Measurements from ENCODE around the gene ODF2. TPM values are rescaled to one million over a fixed set of nuclear protein-coding genes. Genes with fewer than 3 reads are reported as not detected.
"Not testable (repeated sequence)": the region's sequence is repeated elsewhere in the genome, so short reads cannot be mapped to it uniquely, and the experiment has no call there.

The ODF2 gene
- 39.4 and 47.2 TPM in 2 replicates for total RNA-seq (2014; rRNA removed; shearing (Covaris generic))
- 96.1 and 116 TPM in 2 replicates for polyA plus RNA-seq (2014; cell fraction: nucleus; rRNA removed)

- DNase-seq (ENCODE audit: extremely low read depth, low read depth), result peak; percentile 95
Observed at GRCh38 chr9:128455849-128456612, at the start of gene ODF2. Gene ODF2 (plus strand): TSS chr9:128456006. CDS start chr9:128456092, 86 bp downstream.

- DNase-seq (ENCODE audit: extremely low read depth, low read depth), result no peak
Observed at GRCh38 chr9:128406848-128407391, 48.9 kb upstream of the ODF2 start.

GRCh38 chr9:128408963-128409431 lies 46.8 kb upstream of the ODF2 start:
- no peak for DNase-seq (ENCODE audit: extremely low read depth, low read depth)

GRCh38 chr9:128409450-128409849 lies 46.4 kb upstream of the ODF2 start:
- DNase-seq (ENCODE audit: extremely low read depth, low read depth), result no peak

GRCh38 chr9:128409978-128410377 lies 45.8 kb upstream of the ODF2 start:
- peak; percentile 16 for DNase-seq (ENCODE audit: extremely low read depth, low read depth)

GRCh38 chr9:128411364-128412119 lies 44.3 kb upstream of the ODF2 start:
- DNase-seq (ENCODE audit: extremely low read depth, low read depth), result no peak

GRCh38 chr9:128412120-128412790 lies 43.6 kb upstream of the ODF2 start:
- DNase-seq (ENCODE audit: extremely low read depth, low read depth), result peak; percentile 21

GRCh38 chr9:128413728-128414127 lies 42.1 kb upstream of the ODF2 start:
- not testable (repeated sequence) for DNase-seq (ENCODE audit: extremely low read depth, low read depth)

- DNase-seq (ENCODE audit: extremely low read depth, low read depth), result no peak
Observed at GRCh38 chr9:128414461-128414860, 41.3 kb upstream of the ODF2 start.

GRCh38 chr9:128415281-128415680 lies 40.5 kb upstream of the ODF2 start:
- no peak for DNase-seq (ENCODE audit: extremely low read depth, low read depth)

- DNase-seq (ENCODE audit: extremely low read depth, low read depth), result no peak
Observed at GRCh38 chr9:128416014-128416413, 39.8 kb upstream of the ODF2 start.

- DNase-seq (ENCODE audit: extremely low read depth, low read depth), result no peak
Observed at GRCh38 chr9:128416432-128417019, 39.3 kb upstream of the ODF2 start.

- DNase-seq (ENCODE audit: extremely low read depth, low read depth), result no peak
Observed at GRCh38 chr9:128419061-128419925, 36.5 kb upstream of the ODF2 start.

GRCh38 chr9:128420060-128420650 lies 35.7 kb upstream of the ODF2 start:
- peak; percentile 55 for DNase-seq (ENCODE audit: extremely low read depth, low read depth)

GRCh38 chr9:128420651-128421481 lies 34.9 kb upstream of the ODF2 start, which contains the start of gene CERCAM:
Gene CERCAM (plus strand): TSS chr9:128420857. CDS start chr9:128420878, 21 bp downstream.
- peak; percentile 25 for DNase-seq (ENCODE audit: extremely low read depth, low read depth)

- DNase-seq (ENCODE audit: extremely low read depth, low read depth), result no peak
Observed at GRCh38 chr9:128421482-128421996, 34.3 kb upstream of the ODF2 start.

GRCh38 chr9:128422022-128422782 lies 33.6 kb upstream of the ODF2 start:
- DNase-seq (ENCODE audit: extremely low read depth, low read depth), result not testable (repeated sequence)

Measured in NCI-H460 (cell line).